Natural killer cell treated with Interleukin-12 subunit alpha and Interleukin-12 subunit beta and Interleukin-15 and Interleukin-18, amount 100 ng/mL, for 72 hours (primary cell): ENCODE data around the gene KLHDC2. TPM values are rescaled to one million over a fixed set of nuclear protein-coding genes. Genes with fewer than 3 reads are reported as not detected.

Experiments used
- ATAC-seq, 2 donors: fragments of 150-1000 bp; cut with Tn5 transposase in 1 of 2; sonication (Bioruptor Pico), chemical (Tn5 transposase) in 1 of 2; 2 replicates each; pipeline ENCODE4 v1.10.0; 2021
- DNase-seq: peaks from one replicate; pipeline ENCODE4 v3.0.0; 2022; ENCODE audit warnings: low spot score
- H3K27ac Mint-ChIP-seq, 2 donors: 1 replicate in 1 of 2; 2 replicates in 1 of 2; pipeline ENCODE4 v1.8.0; 2022; ENCODE audit warnings: mixed read lengths in 2 of 2, mild to moderate bottlenecking in 1 of 2, moderate library complexity in 1 of 2
- H3K27me3 Mint-ChIP-seq, 2 donors: 1 replicate in 1 of 2; 2 replicates in 1 of 2; pipeline ENCODE4 v1.8.0; 2022; ENCODE audit warnings: mixed read lengths in 2 of 2
- H3K36me3 Mint-ChIP-seq: one replicate; pipeline ENCODE4 v1.8.0; 2022; ENCODE audit warnings: mixed read lengths
- H3K4me1 Mint-ChIP-seq, 2 donors: 1 replicate in 1 of 2; 2 replicates in 1 of 2; pipeline ENCODE4 v1.8.0; 2022; ENCODE audit warnings: low read depth in 2 of 2, mixed read lengths in 2 of 2, mild to moderate bottlenecking in 1 of 2
- H3K4me3 Mint-ChIP-seq: one replicate; pipeline ENCODE4 v1.8.0; 2022; ENCODE audit warnings: mixed read lengths
- H3K9me3 Mint-ChIP-seq: 2 replicates; pipeline ENCODE4 v1.8.0; 2022; ENCODE audit warnings: mixed read lengths
- total RNA-seq, 2 donors: library from RNA; stranded (reverse); gene quantifications; one replicate each; pipeline ENCODE4 v1.2.3, GENCODE V29; 2022

Gene KLHDC2
- total RNA-seq, 2 donors from 2014 or later: 17.2 to 17.8 TPM

DNA sequence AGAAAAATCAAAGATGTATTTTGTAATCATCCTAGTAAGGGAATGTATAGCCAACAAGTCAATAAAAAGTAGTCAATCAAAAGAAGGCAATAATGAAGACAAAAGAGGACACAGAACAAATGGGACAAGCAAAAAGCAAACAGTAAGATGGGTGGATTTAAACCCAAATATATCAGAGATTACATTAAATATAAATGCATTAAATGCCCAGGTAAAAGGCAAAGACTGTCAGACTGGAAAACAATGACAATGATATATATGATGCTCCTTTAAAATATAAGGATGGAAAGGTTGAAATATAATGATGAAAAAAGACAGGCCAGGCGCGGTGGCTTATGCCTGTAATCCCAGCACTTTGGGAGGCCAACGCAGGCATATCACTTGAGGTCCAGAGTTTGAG is 48.9 kb downstream of the KLHDC2 start:
- DNase-seq (no peak), ATAC-seq (no peak)
- peaks cover 3% of the 10 kb centered on the region for H3K9me3 Mint-ChIP-seq
- peaks cover 0 to 2% of the 10 kb centered on the region in 2 donors for H3K4me1 Mint-ChIP-seq
- H3K36me3 Mint-ChIP-seq: peaks cover 43% of the 10 kb centered on the region
- H3K27ac Mint-ChIP-seq: no peak overlapping the region
- H3K4me3 Mint-ChIP-seq: no peak overlapping the region
- H3K27me3 Mint-ChIP-seq: no peaks in the 10 kb centered on the region

DNA sequence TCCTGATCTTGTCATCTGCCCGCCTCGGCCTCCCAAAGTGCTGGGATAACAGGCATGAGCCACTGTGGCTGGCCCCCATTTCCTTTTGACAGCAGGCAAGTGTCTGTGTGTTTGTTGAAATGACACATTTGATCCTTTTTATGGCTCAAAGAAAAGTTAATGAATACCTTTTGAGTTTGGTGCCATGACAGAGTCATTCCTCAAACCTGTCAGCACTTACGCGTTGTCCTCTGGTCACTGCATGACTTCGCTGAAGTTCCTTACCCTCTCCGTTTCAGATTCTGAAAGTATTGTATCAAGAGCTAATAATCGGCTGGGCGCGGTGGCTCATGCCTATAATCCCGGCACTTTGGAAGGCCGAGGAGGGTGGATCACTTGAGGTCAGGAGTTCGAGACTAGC is 52.2 kb downstream of the KLHDC2 start:
- Mint-ChIP-seq H3K27me3 (no peaks in the 10 kb centered on the region), H3K4me1 (peaks cover 0 to 3% of the 10 kb centered on the region in 2 donors), H3K9me3 (peaks cover 3% of the 10 kb centered on the region), H3K4me3 (no peak overlapping the region), H3K36me3 (peaks cover 36% of the 10 kb centered on the region), H3K27ac (no peak overlapping the region)
- ATAC-seq: no peak
- no peak for DNase-seq

DNA sequence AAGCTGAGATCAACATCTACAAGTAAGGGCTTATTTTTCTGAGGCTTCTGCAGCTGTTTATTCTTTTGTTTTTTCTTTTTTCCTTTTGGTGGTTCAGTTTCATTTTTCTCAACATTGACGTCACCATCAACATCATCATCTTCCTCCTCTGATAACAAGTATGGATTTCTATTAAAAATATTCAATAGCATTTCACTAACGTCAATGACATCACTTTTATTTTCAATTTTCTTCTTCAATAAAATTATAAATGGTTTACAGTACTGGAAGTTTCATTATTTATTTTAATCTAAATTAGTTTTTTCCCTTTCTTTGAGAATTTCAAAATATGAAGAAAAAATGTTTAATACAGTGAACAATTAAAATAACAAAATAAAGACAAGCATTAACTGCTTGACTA is 60.7 kb downstream of the KLHDC2 start:
- Mint-ChIP-seq H3K9me3 (no peaks in the 10 kb centered on the region), H3K27me3 (no peaks in the 10 kb centered on the region)
- no peak for ATAC-seq

More for the DNA sequence above, 60.7 kb downstream of the KLHDC2 start:
- no peak for DNase-seq
- peaks cover 32% of the 10 kb centered on the region for H3K36me3 Mint-ChIP-seq
- no peak overlapping the region for H3K4me3 Mint-ChIP-seq
- no peak overlapping the region for H3K27ac Mint-ChIP-seq
- peaks cover 0 to 5% of the 10 kb centered on the region in 2 donors for H3K4me1 Mint-ChIP-seq

Other genes starting within 250 kb of the KLHDC2 start
- gene RPS29, start 181.8 kb upstream of the KLHDC2 start, total RNA-seq: 1,000 to 10,000 TPM in 1 of 2 donors, 100 to 1,000 TPM in 1; 518 to 1,286 TPM
- gene LRR1, start 169.2 kb upstream of the KLHDC2 start, total RNA-seq: 10 to 100 TPM; 28.7 to 48.4 TPM
- 100 to 1,000 TPM; 186 to 188 TPM for gene RPL36AL, start 147.5 kb upstream of the KLHDC2 start, total RNA-seq
- gene MGAT2, start 147.4 kb upstream of the KLHDC2 start, total RNA-seq: 10 to 100 TPM; 76.3 to 93.6 TPM
- gene DNAAF2, start 132.9 kb upstream of the KLHDC2 start, total RNA-seq: 10 to 100 TPM in 1 of 2 donors, 1 to 10 TPM in 1; 6.2 to 11.9 TPM
- gene POLE2, start 79.9 kb upstream of the KLHDC2 start, total RNA-seq: 10 to 100 TPM; 19.5 to 30.5 TPM
- 1 to 10 TPM; 1.7 to 2.4 TPM for gene KLHDC1, start 75.0 kb upstream of the KLHDC2 start, total RNA-seq
- 100 to 1,000 TPM in 1 of 2 donors, 10 to 100 TPM in 1; 95.2 to 120 TPM for gene NEMF, start 84.6 kb downstream of the KLHDC2 start, total RNA-seq
- 100 to 1,000 TPM; 147 to 175 TPM for gene ARF6, start 124.9 kb downstream of the KLHDC2 start, total RNA-seq